ENCODE measurements around the gene DEFB129. TPM values are rescaled to one million over a fixed set of nuclear protein-coding genes. Genes with fewer than 3 reads are reported as not detected.

The DEFB129 gene
- total and polyA plus RNA-seq, 2 donors from 2014 or later: not detected

DNA sequence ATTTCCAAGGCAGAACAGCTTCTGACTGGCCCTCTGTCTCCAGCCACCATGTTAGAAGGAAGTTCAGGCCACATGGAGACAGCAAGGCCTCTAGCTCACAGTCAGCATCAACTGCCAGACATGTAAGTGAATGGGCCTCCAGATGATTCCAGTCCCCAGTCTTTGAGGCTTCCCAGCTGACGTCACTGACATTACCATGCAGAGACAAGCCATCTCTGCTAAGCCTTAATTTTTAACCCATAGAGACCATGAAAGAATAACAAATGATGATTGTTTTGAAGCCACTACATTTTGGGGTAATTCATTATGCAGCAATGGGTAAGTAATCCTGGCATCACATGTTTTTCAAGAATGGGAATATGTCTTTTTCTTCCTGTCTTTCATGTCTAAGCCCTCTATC lies 11.3 kb upstream of the DEFB129 start:
- intact Hi-C loops (cut with DNase I): no loop called here
- Histone ChIP-seq H3K36me3 (ENCODE audit: control insufficient read depth in 2 of 3, insufficient read depth in 3 of 3, low read length in 3 of 3) (no peaks in the 10 kb centered on the region), H3K27ac (ENCODE audit: low read depth in 2 of 2, low read length in 2 of 2) (no peak overlapping the region), H3K4me1 (ENCODE audit: control insufficient read depth in 2 of 3, insufficient read depth in 2 of 3, low read depth in 1 of 3, low read length in 3 of 3) (no peaks in the 10 kb centered on the region), H3K9me3 (ENCODE audit: control insufficient read depth in 2 of 3, insufficient read depth in 1 of 3, low read length in 3 of 3) (no peaks in the 10 kb centered on the region), H3K9ac (ENCODE audit: low read length in 3 of 3) (no peak overlapping the region), H3K4me3 (ENCODE audit: low read length in 3 of 3) (no peak overlapping the region), H3K27me3 (ENCODE audit: control insufficient read depth, insufficient read depth, low read length) (no peaks in the 10 kb centered on the region)
- TF ChIP-seq, protein P1, sequence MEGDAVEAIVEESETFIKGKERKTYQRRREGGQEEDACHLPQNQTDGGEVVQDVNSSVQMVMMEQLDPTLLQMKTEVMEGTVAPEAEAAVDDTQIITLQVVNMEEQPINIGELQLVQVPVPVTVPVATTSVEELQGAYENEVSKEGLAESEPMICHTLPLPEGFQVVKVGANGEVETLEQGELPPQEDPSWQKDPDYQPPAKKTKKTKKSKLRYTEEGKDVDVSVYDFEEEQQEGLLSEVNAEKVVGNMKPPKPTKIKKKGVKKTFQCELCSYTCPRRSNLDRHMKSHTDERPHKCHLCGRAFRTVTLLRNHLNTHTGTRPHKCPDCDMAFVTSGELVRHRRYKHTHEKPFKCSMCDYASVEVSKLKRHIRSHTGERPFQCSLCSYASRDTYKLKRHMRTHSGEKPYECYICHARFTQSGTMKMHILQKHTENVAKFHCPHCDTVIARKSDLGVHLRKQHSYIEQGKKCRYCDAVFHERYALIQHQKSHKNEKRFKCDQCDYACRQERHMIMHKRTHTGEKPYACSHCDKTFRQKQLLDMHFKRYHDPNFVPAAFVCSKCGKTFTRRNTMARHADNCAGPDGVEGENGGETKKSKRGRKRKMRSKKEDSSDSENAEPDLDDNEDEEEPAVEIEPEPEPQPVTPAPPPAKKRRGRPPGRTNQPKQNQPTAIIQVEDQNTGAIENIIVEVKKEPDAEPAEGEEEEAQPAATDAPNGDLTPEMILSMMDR (IDR thresholded peaks at IDR 0.05; ENCODE audit: borderline replicate concordance, extremely low read depth, insufficient read depth): no peak
- FAIRE-seq: no peak
- DNase-seq: no peak

DNA sequence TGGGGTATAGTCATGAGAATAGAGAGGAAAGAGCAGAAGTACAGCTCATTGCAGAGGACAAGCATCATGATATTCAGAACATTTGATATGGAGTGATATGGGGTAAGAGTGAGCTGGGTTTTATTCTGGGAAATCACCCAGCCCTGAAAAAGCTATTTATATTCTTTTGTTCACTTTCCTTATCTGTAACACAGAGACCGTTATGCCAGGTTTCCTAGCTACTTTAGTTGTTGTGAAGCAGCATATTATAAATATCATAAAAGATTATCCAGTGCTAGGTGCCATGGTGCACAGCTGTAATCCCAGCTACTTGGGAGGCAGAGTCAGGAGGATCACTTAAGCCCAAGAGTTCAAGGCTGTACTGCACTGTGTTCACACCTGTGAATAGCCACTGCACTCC lies 9.8 kb upstream of the DEFB129 start:
- DNase-seq: no peak
- Histone ChIP-seq H3K27me3 (ENCODE audit: control insufficient read depth, insufficient read depth, low read length) (no peaks in the 10 kb centered on the region), H3K4me1 (ENCODE audit: control insufficient read depth in 2 of 3, insufficient read depth in 2 of 3, low read depth in 1 of 3, low read length in 3 of 3) (no peaks in the 10 kb centered on the region), H3K9ac (ENCODE audit: low read length in 3 of 3) (no peak overlapping the region), H3K9me3 (ENCODE audit: control insufficient read depth in 2 of 3, insufficient read depth in 1 of 3, low read length in 3 of 3) (no peaks in the 10 kb centered on the region), H3K36me3 (ENCODE audit: control insufficient read depth in 2 of 3, insufficient read depth in 3 of 3, low read length in 3 of 3) (no peaks in the 10 kb centered on the region), H3K27ac (ENCODE audit: low read depth in 2 of 2, low read length in 2 of 2) (no peak overlapping the region), H3K4me3 (ENCODE audit: low read length in 3 of 3) (no peak overlapping the region)
- TF ChIP-seq, protein P1 (IDR thresholded peaks at IDR 0.05; ENCODE audit: borderline replicate concordance, extremely low read depth, insufficient read depth): no peak
- no peak for FAIRE-seq
- intact Hi-C loops (cut with DNase I): no loop called here

DNA sequence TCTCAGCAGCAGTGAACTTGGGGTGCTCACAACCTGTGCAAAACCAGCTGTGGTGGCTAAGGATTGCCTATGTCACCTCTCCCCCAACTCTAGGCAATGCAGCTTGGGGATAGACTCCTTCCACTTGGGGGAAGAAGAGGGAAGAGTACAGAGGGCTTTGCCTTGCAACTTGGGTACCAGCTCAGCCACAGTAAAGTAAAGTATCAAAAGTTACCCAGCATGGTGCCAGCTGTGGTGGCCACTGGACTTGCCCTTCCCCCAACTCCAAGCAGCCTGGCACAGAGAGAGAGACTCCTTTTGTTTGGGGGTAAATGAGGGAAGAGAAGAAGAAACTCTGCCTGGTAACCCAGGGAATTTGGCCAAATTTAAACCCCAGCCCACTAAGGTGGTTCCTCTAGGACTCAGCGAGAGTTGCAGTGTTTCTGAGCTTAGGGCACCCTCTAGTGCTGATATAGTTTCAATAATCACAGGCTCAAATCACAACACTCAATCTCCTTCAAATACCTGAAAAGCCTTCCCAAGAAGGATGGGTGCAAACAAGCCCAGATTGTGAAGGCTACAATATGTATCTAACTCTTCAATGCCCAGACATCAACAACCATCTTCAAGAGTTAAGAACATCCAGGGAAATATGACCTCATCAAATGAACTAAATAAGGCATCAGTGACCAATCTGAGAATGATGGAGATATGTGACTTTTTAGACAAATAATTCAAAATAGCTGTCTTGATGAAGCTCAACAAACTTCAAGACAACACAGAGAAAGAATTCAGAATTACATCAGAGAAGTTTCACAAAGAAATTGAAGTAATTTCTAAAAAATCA lies 7.6 kb upstream of the DEFB129 start:
- H3K36me3 ChIP-seq (ENCODE audit: control insufficient read depth in 2 of 3, insufficient read depth in 3 of 3, low read length in 3 of 3): no peaks in the 10 kb centered on the region

More for the DNA sequence above, 7.6 kb upstream of the DEFB129 start:
- FAIRE-seq (no peak), DNase-seq (peak in 3 of 5 donors; percentile 22 to 54 (median 46))
- Histone ChIP-seq H3K4me1 (ENCODE audit: control insufficient read depth in 2 of 3, insufficient read depth in 2 of 3, low read depth in 1 of 3, low read length in 3 of 3) (no peaks in the 10 kb centered on the region), H3K9me3 (ENCODE audit: control insufficient read depth in 2 of 3, insufficient read depth in 1 of 3, low read length in 3 of 3) (no peaks in the 10 kb centered on the region), H3K4me3 (ENCODE audit: low read length in 3 of 3) (no peak overlapping the region), H3K9ac (ENCODE audit: low read length in 3 of 3) (no peak overlapping the region), H3K27ac (ENCODE audit: low read depth in 2 of 2, low read length in 2 of 2) (no peak overlapping the region), H3K27me3 (ENCODE audit: control insufficient read depth, insufficient read depth, low read length) (no peaks in the 10 kb centered on the region)
- TF ChIP-seq, protein P1 (IDR thresholded peaks at IDR 0.05; ENCODE audit: borderline replicate concordance, extremely low read depth, insufficient read depth): peak; percentile 10
- intact Hi-C loops (cut with DNase I): no loop called here

All from kidney (tissue), 14 donors.